Astrocyte (in vitro differentiated cells and primary cell): ENCODE results near the gene MMP23B.

ENCODE experiments used
- EZH2 ChIP-seq: IDR thresholded peaks from 2 replicates; pipeline ENCODE4 v1.6.1; 2012; ENCODE audit warnings: mild to moderate bottlenecking, low read length, inconsistent platforms; ENCODE audit not compliant: insufficient read depth
- TF ChIP-seq, protein P1 (sequence below): IDR thresholded peaks from 2 replicates; pipeline ENCODE4 v1.5.1; 2011; ENCODE audit warnings: low read depth, mild to moderate bottlenecking, inconsistent platforms, low read length, moderate library complexity; ENCODE audit not compliant: insufficient read depth

DNA sequence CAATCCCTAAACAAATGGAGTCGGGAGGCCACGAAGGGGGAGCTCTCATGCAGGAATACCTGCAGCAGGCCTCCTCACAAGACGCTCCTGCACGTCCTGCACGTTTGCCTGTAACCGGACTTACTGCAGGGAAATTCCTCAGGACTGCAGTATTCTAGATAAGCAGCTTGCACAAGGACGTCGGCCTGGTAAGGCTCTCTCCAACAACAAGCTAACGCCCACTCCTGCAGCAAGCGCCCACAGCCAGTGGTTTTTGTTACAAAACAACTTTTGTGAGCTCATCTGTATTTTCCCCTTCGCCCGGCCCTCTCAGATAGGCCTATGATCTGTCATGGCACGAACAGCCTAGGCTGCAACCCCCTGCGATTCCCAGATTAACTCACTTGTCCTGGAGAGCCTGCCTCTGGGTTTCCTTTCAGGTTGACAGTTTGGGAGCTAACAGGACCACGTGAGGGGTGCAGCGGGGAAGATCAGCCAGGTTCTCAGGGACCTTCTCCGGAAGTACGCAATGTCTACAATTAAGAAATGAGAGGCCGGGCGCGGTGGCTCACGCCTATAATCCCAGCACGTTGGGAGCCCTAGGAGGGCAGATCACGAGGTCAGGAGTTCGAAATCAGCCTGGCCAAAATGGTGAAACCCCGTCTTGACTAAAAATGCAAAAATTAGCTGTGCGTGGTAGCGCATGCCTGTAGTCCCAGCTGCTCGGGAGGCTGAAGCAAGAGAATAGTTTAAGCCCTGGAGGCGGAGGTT, 17.6 kb upstream of the MMP23B start:
- TF ChIP-seq, protein P1, sequence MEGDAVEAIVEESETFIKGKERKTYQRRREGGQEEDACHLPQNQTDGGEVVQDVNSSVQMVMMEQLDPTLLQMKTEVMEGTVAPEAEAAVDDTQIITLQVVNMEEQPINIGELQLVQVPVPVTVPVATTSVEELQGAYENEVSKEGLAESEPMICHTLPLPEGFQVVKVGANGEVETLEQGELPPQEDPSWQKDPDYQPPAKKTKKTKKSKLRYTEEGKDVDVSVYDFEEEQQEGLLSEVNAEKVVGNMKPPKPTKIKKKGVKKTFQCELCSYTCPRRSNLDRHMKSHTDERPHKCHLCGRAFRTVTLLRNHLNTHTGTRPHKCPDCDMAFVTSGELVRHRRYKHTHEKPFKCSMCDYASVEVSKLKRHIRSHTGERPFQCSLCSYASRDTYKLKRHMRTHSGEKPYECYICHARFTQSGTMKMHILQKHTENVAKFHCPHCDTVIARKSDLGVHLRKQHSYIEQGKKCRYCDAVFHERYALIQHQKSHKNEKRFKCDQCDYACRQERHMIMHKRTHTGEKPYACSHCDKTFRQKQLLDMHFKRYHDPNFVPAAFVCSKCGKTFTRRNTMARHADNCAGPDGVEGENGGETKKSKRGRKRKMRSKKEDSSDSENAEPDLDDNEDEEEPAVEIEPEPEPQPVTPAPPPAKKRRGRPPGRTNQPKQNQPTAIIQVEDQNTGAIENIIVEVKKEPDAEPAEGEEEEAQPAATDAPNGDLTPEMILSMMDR, result no peak
- no peak for TF ChIP-seq EZH2
